Measurements from ENCODE around the gene RGR. TPM values are rescaled to one million over a fixed set of nuclear protein-coding genes. Genes with fewer than 3 reads are reported as not detected.

RGR gene
- total RNA-seq, 4 donors from 2014 or later, result 4.0 TPM; not detected in 3

DNA sequence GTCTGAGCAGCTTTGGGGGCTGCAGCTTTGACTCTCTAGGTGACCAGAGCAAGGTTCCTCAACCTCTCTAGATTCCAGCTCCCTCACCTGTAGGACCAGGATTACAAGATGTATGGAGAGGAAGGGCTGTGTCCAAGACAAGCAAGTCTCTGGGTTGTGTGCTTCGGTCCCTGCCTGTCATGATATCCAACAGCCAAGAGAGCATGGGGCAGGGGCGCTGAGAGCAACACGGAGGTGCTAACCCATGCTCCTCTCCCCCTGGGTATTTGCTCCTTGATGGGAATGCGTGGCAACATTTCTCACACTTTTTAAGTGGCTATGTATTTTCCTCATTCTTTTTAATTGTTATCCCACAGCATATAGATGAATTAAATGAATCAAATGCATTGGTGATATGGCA is 40.2 kb upstream of the RGR start:
- H3K4me1 ChIP-seq, result peaks cover 0 to 18% (median 0%) of the 10 kb centered on the region in 4 donors
- no peak for TF ChIP-seq POLR2A (IDR thresholded peaks at IDR 0.05)
- TF ChIP-seq, protein P1, sequence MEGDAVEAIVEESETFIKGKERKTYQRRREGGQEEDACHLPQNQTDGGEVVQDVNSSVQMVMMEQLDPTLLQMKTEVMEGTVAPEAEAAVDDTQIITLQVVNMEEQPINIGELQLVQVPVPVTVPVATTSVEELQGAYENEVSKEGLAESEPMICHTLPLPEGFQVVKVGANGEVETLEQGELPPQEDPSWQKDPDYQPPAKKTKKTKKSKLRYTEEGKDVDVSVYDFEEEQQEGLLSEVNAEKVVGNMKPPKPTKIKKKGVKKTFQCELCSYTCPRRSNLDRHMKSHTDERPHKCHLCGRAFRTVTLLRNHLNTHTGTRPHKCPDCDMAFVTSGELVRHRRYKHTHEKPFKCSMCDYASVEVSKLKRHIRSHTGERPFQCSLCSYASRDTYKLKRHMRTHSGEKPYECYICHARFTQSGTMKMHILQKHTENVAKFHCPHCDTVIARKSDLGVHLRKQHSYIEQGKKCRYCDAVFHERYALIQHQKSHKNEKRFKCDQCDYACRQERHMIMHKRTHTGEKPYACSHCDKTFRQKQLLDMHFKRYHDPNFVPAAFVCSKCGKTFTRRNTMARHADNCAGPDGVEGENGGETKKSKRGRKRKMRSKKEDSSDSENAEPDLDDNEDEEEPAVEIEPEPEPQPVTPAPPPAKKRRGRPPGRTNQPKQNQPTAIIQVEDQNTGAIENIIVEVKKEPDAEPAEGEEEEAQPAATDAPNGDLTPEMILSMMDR (IDR thresholded peaks at IDR 0.05), result no peak
- no peaks in the 10 kb centered on the region for H3K36me3 ChIP-seq
- no peaks in the 10 kb centered on the region for H3K9me3 ChIP-seq
- H3K27ac ChIP-seq, result no peak overlapping the region
- DNase-seq, result no peak
- H3K4me3 ChIP-seq, result no peak overlapping the region
- H3K27me3 ChIP-seq, result no peaks in the 10 kb centered on the region

DNA sequence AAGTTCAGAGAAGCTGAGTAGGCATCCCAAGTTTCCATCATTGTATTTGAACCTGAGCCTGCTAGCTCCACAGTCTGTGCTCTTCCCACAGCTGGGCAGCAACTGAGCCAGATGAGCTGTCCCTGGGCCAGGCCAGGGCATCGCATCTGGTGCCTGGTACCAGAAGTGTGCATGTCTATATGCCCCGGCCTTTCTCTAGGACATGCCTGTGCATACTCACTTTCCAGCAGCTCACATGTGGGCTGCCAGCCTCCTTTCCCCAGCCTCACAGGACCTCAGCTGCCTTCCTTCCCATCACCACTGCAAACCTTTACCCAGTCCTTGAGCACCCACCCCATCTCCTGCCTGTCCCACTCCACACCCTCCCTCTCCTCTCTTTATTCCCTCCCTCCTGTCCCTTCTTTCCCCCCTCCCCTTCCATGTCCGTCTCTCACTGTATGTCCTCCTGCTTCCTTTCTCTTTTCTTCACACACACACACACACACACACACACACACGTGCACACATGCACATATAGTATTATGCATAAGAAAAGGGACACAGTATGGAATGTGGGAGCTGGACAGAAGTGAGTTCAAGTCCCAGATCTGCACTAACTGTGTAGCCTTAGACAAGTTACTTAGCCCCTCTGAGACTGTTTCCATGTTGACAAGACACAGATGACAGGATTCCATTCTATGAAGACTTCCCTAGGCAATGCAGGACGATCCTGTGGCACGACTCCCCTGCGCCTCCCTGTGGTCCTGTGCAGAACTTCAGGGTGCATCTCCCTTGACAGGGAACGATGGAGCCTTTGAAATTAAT is 39.6 kb upstream of the RGR start:
- Histone ChIP-seq H3K27ac (no peak overlapping the region), H3K4me1 (peaks cover 0 to 18% (median 0%) of the 10 kb centered on the region in 4 donors), H3K36me3 (no peaks in the 10 kb centered on the region), H3K27me3 (no peaks in the 10 kb centered on the region), H3K4me3 (no peak overlapping the region), H3K9me3 (no peaks in the 10 kb centered on the region)
- TF ChIP-seq, protein P1 (IDR thresholded peaks at IDR 0.05), result peak in 5 of 6 experiments; percentile 16 to 91 (median 82)
- no peak for TF ChIP-seq POLR2A (IDR thresholded peaks at IDR 0.05)
- DNase-seq, result peak; percentile 26 to 85 (median 85)

DNA sequence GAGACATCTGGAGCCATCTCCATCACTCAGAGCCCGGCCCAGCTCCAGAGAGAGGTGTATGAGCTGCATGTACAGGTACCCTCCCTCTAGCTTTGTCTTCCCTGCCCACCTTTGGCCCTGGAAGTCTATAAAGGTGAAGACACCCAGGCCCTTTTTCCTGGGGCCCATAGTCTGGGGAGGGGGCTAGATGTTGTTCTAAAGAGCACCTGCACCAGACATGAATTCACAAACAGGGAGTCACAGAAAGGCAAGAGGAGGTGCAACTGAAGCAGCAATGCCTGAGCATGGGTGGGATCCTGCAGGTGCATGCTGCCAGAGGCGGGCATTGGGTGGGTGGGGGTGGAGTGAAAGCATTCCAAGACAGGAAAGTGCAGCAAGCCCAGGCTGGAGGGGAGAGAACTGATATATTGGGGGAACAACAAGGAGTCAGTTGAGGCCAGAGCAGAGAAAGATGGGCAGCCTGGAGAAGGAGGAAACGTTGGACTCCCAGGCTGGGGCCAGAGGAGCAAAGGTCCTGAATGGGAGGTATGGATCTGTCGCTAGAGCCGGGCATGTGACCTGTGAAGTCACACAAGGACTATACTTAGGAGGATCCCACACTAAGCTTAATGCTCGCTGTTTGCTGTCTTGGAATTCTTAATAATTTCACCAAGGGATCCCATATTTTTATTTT is 38.9 kb upstream of the RGR start:
- no peak for TF ChIP-seq POLR2A (IDR thresholded peaks at IDR 0.05)
- TF ChIP-seq, protein P1 (IDR thresholded peaks at IDR 0.05), result no peak
- no peak overlapping the region for H3K27ac ChIP-seq
- H3K36me3 ChIP-seq, result no peaks in the 10 kb centered on the region
- H3K4me1 ChIP-seq, result peaks cover 0 to 11% (median 0%) of the 10 kb centered on the region in 4 donors
- H3K4me3 ChIP-seq, result no peak overlapping the region
- H3K9me3 ChIP-seq, result no peaks in the 10 kb centered on the region
- H3K27me3 ChIP-seq, result no peaks in the 10 kb centered on the region
- DNase-seq, result no peak

DNA sequence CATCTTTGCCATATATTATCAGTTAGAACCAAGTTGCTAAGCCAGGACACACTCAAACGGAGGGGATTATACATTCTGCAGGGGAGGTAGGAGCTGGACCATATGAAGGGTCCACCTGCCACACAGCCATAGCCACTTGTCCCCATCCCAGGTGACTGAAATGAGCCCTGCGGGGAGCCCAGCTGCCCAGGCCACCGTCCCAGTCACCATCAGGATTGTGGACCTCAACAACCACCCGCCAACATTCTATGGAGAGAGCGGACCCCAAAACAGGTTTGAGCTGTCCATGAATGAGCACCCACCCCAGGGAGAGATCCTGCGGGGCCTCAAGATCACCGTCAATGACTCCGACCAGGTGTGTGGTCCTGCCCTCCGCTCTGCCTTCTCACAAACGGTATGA is 36.8 kb upstream of the RGR start:
- Histone ChIP-seq H3K27me3 (no peaks in the 10 kb centered on the region), H3K4me1 (no peaks in the 10 kb centered on the region), H3K4me3 (no peak overlapping the region), H3K9me3 (no peaks in the 10 kb centered on the region), H3K36me3 (peaks cover 0 to 6% (median 0%) of the 10 kb centered on the region in 3 donors), H3K27ac (no peak overlapping the region)
- TF ChIP-seq, protein P1 (IDR thresholded peaks at IDR 0.05), result no peak
- no peak for TF ChIP-seq POLR2A (IDR thresholded peaks at IDR 0.05)
- no peak for DNase-seq

DNA sequence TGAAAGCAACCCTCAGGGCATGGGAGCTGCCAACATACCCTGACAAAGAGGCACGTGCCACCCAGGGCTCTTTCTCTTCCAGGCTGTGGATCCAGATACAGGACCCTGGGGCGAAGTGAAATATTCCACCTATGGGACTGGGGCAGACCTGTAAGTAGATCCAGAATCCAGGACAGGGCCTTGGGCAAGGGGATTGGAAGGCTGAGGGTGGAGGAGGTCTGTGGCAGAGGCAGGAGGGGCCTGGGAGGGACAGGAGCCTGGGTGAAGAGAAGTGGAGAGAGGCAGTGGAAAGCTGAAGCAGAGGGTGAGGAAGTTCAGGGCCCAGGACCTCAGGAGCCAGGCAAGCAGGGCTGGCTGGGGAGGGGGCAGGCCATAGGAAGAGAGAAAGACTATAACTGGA is 33.3 kb upstream of the RGR start:
- Histone ChIP-seq H3K36me3 (peaks cover 0 to 6% (median 0%) of the 10 kb centered on the region in 3 donors), H3K4me1 (no peaks in the 10 kb centered on the region), H3K27ac (no peak overlapping the region), H3K9me3 (no peaks in the 10 kb centered on the region), H3K4me3 (no peak overlapping the region), H3K27me3 (no peaks in the 10 kb centered on the region)
- no peak for TF ChIP-seq POLR2A (IDR thresholded peaks at IDR 0.05)
- TF ChIP-seq, protein P1 (IDR thresholded peaks at IDR 0.05), result no peak
- no peak for DNase-seq

Measured in Peyer's patch (tissue), 4 donors.